ENCODE data around the gene RGS7. TPM values are rescaled to one million over a fixed set of nuclear protein-coding genes. Genes with fewer than 3 reads are reported as not detected.

Gene RGS7
- polyA plus RNA-seq, 4 donors = 0.15 to 0.74 TPM; not detected in 2

GRCh38 chr1:240878631-240879030, 478.4 kb downstream of the RGS7 start:
- no peak for DNase-seq
- WGBS, 3 donors = 80 to 91% (median 85%) methylated on average over 1 of the region's 1 CpG
- Histone ChIP-seq H3K36me3 (ENCODE audit: control insufficient read depth in 3 of 3, insufficient read depth in 2 of 3, low read depth in 1 of 3, low read length in 3 of 3) (no peaks in the 10 kb centered on the region), H3K27me3 (ENCODE audit: control insufficient read depth in 3 of 3, insufficient read depth in 3 of 3, low read length in 3 of 3) (no peaks in the 10 kb centered on the region), H3K4me1 (ENCODE audit: control insufficient read depth in 3 of 3, insufficient read depth in 2 of 3, low read depth in 1 of 3, low read length in 2 of 3) (no peaks in the 10 kb centered on the region), H3K27ac (ENCODE audit: low read depth in 1 of 3, low read length in 2 of 3) (no peak overlapping the region), H3K4me3 (ENCODE audit: low read depth in 1 of 3, low read length in 3 of 3) (no peak overlapping the region), H3K9me3 (ENCODE audit: control insufficient read depth in 2 of 2, insufficient read depth in 1 of 2, low read depth in 1 of 2, low read length in 1 of 2) (no peaks in the 10 kb centered on the region)
- no peak for FAIRE-seq

DNA sequence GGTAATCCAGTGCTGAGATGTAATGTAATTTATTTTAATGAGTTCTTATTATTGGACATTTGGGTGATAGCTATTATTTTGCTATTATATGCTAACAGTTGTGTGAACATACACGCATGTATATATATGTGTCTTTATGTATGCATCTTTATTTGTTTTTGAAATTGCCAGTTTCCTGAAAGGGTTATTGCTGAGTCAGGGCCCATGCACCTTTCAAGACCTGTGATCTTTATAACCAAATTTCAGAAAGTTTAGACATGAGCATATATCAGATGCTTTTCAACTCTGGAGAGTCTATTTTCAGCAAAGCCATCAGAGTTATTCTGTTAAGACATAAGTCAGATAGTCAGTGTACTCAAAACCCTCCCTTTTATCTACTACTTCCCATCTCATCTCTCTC, 479.4 kb downstream of the RGS7 start:
- H3K27me3 ChIP-seq (ENCODE audit: control insufficient read depth in 3 of 3, insufficient read depth in 3 of 3, low read length in 3 of 3) = no peaks in the 10 kb centered on the region
- DNase-seq (no peak), FAIRE-seq (no peak)
- no peak overlapping the region for H3K4me3 ChIP-seq (ENCODE audit: low read depth in 1 of 3, low read length in 3 of 3)
- H3K4me1 ChIP-seq (ENCODE audit: control insufficient read depth in 3 of 3, insufficient read depth in 2 of 3, low read depth in 1 of 3, low read length in 2 of 3) = no peaks in the 10 kb centered on the region
- H3K27ac ChIP-seq (ENCODE audit: low read depth in 1 of 3, low read length in 2 of 3) = no peak overlapping the region
- no peaks in the 10 kb centered on the region for H3K9me3 ChIP-seq (ENCODE audit: control insufficient read depth in 2 of 2, insufficient read depth in 1 of 2, low read depth in 1 of 2, low read length in 1 of 2)
- H3K36me3 ChIP-seq (ENCODE audit: control insufficient read depth in 3 of 3, insufficient read depth in 2 of 3, low read depth in 1 of 3, low read length in 3 of 3) = no peaks in the 10 kb centered on the region
- 95 to 100% (median 95%) methylated on average over 1 of the region's 1 CpG for WGBS, 3 donors

GRCh38 chr1:240876071-240876470, 480.9 kb downstream of the RGS7 start:
- no peaks in the 10 kb centered on the region for H3K9me3 ChIP-seq (ENCODE audit: control insufficient read depth in 2 of 2, insufficient read depth in 1 of 2, low read depth in 1 of 2, low read length in 1 of 2)
- no peaks in the 10 kb centered on the region for H3K4me1 ChIP-seq (ENCODE audit: control insufficient read depth in 3 of 3, insufficient read depth in 2 of 3, low read depth in 1 of 3, low read length in 2 of 3)
- no peak overlapping the region for H3K27ac ChIP-seq (ENCODE audit: low read depth in 1 of 3, low read length in 2 of 3)
- no peaks in the 10 kb centered on the region for H3K36me3 ChIP-seq (ENCODE audit: control insufficient read depth in 3 of 3, insufficient read depth in 2 of 3, low read depth in 1 of 3, low read length in 3 of 3)
- DNase-seq = no peak
- H3K4me3 ChIP-seq (ENCODE audit: low read depth in 1 of 3, low read length in 3 of 3) = no peak overlapping the region
- WGBS, 3 donors = 71 to 86% (median 80%) methylated on average over 4 of the region's 4 CpGs
- no peak for FAIRE-seq
- H3K27me3 ChIP-seq (ENCODE audit: control insufficient read depth in 3 of 3, insufficient read depth in 3 of 3, low read length in 3 of 3) = no peaks in the 10 kb centered on the region

- H3K27me3 ChIP-seq (ENCODE audit: control insufficient read depth in 3 of 3, insufficient read depth in 3 of 3, low read length in 3 of 3) = no peaks in the 10 kb centered on the region
- FAIRE-seq (no peak), DNase-seq (no peak)
- no peaks in the 10 kb centered on the region for H3K9me3 ChIP-seq (ENCODE audit: control insufficient read depth in 2 of 2, insufficient read depth in 1 of 2, low read depth in 1 of 2, low read length in 1 of 2)
- H3K36me3 ChIP-seq (ENCODE audit: control insufficient read depth in 3 of 3, insufficient read depth in 2 of 3, low read depth in 1 of 3, low read length in 3 of 3) = no peaks in the 10 kb centered on the region
- no peak overlapping the region for H3K4me3 ChIP-seq (ENCODE audit: low read depth in 1 of 3, low read length in 3 of 3)
- no peak overlapping the region for H3K27ac ChIP-seq (ENCODE audit: low read depth in 1 of 3, low read length in 2 of 3)
- no peaks in the 10 kb centered on the region for H3K4me1 ChIP-seq (ENCODE audit: control insufficient read depth in 3 of 3, insufficient read depth in 2 of 3, low read depth in 1 of 3, low read length in 2 of 3)
- 86 to 93% (median 91%) methylated on average over 3 of the region's 3 CpGs for WGBS, 3 donors
Measured at GRCh38 chr1:240869071-240869470, 487.9 kb downstream of the RGS7 start.

DNA sequence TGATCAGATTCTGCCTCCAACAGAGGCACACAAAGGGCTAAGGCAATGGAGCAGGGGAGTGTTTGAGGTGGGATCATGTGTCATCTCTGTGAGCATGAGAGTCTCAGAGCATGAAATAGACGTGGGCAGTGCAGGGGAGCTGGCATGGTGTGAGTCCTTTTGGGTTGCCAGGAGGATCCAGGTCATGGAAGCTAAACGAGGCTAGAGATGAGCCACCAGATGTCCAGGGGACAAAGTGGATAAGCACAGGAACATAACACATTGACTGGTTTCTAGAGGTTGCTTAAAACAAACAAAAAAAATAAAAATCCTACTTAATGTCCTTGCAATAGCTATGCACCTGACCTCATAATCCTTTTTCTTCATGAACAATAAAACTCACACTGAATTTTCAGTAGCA, 490.3 kb downstream of the RGS7 start:
- H3K4me3 ChIP-seq (ENCODE audit: low read depth in 1 of 3, low read length in 3 of 3) = no peak overlapping the region
- H3K27me3 ChIP-seq (ENCODE audit: control insufficient read depth in 3 of 3, insufficient read depth in 3 of 3, low read length in 3 of 3) = no peaks in the 10 kb centered on the region
- DNase-seq (no peak), FAIRE-seq (no peak)
- no peaks in the 10 kb centered on the region for H3K36me3 ChIP-seq (ENCODE audit: control insufficient read depth in 3 of 3, insufficient read depth in 2 of 3, low read depth in 1 of 3, low read length in 3 of 3)
- no peaks in the 10 kb centered on the region for H3K9me3 ChIP-seq (ENCODE audit: control insufficient read depth in 2 of 2, insufficient read depth in 1 of 2, low read depth in 1 of 2, low read length in 1 of 2)
- WGBS, 3 donors = 48 to 63% (median 58%) methylated on average over 2 of the region's 2 CpGs
- no peaks in the 10 kb centered on the region for H3K4me1 ChIP-seq (ENCODE audit: control insufficient read depth in 3 of 3, insufficient read depth in 2 of 3, low read depth in 1 of 3, low read length in 2 of 3)
- H3K27ac ChIP-seq (ENCODE audit: low read depth in 1 of 3, low read length in 2 of 3) = no peak overlapping the region

GRCh38 chr1:240860023-240860422, 497.0 kb downstream of the RGS7 start:
- no peaks in the 10 kb centered on the region for H3K27me3 ChIP-seq (ENCODE audit: control insufficient read depth in 3 of 3, insufficient read depth in 3 of 3, low read length in 3 of 3)
- no peak for FAIRE-seq

DNA sequence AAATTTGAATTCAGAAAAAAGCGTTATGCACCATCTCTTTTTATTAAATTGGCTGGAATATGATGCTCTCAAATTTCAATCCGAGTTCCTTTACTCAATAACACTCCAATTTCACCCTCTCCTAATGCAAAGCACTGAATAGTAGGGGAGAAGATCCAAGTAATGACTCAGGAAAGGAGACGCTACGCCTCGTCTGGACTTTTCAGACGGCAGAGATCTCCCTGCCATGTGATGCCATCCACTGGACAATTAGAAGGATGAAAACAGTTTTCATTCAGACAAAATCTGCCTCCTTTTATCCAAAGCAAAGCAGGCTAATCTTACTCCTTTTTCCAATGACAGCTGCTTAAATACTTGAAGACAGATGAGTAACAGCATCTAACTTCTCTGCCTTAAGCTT, 502.6 kb downstream of the RGS7 start:
- H3K27ac ChIP-seq (ENCODE audit: low read depth in 1 of 3, low read length in 2 of 3) = no peak overlapping the region
- DNase-seq = peak in 1 of 2 donors; percentile 20

More at GRCh38 chr1:240860023-240860422, 497.0 kb downstream of the RGS7 start:
- Histone ChIP-seq H3K27ac (ENCODE audit: low read depth in 1 of 3, low read length in 2 of 3) (no peak overlapping the region), H3K4me1 (ENCODE audit: control insufficient read depth in 3 of 3, insufficient read depth in 2 of 3, low read depth in 1 of 3, low read length in 2 of 3) (no peaks in the 10 kb centered on the region), H3K4me3 (ENCODE audit: low read depth in 1 of 3, low read length in 3 of 3) (no peak overlapping the region), H3K36me3 (ENCODE audit: control insufficient read depth in 3 of 3, insufficient read depth in 2 of 3, low read depth in 1 of 3, low read length in 3 of 3) (no peaks in the 10 kb centered on the region), H3K9me3 (ENCODE audit: control insufficient read depth in 2 of 2, insufficient read depth in 1 of 2, low read depth in 1 of 2, low read length in 1 of 2) (no peaks in the 10 kb centered on the region)
- DNase-seq = no peak
- 87 to 88% (median 88%) methylated on average over 3 of the region's 3 CpGs for WGBS, 3 donors

DNA sequence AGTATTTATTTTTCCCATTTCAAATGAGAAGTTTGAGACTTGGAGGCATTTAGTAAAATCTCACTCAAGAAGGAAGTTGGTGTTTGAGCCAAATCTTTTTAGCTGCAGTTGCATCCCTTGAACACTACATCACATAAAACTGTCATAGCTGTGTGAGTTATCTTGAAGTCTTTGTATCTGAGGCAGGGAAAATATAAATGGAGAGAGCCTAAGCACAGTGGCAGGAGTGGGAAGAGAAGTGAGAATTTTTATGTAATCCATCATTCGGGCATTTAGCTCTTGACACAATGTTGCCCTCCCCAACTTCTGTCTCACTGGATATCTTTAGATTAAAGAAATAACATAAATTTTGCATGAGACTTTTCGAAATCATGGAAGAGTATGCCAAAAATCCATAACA, 509.7 kb downstream of the RGS7 start:
- no peak for FAIRE-seq

More for the DNA sequence above, 502.6 kb downstream of the RGS7 start:
- H3K4me3 ChIP-seq (ENCODE audit: low read depth in 1 of 3, low read length in 3 of 3) = no peak overlapping the region
- WGBS, 3 donors = 39 to 55% (median 50%) methylated on average over 6 of the region's 6 CpGs
- no peaks in the 10 kb centered on the region for H3K4me1 ChIP-seq (ENCODE audit: control insufficient read depth in 3 of 3, insufficient read depth in 2 of 3, low read depth in 1 of 3, low read length in 2 of 3)
- H3K27me3 ChIP-seq (ENCODE audit: control insufficient read depth in 3 of 3, insufficient read depth in 3 of 3, low read length in 3 of 3) = no peaks in the 10 kb centered on the region
- H3K36me3 ChIP-seq (ENCODE audit: control insufficient read depth in 3 of 3, insufficient read depth in 2 of 3, low read depth in 1 of 3, low read length in 3 of 3) = no peaks in the 10 kb centered on the region
- no peak for FAIRE-seq
- H3K9me3 ChIP-seq (ENCODE audit: control insufficient read depth in 2 of 2, insufficient read depth in 1 of 2, low read depth in 1 of 2, low read length in 1 of 2) = no peaks in the 10 kb centered on the region

DNA sequence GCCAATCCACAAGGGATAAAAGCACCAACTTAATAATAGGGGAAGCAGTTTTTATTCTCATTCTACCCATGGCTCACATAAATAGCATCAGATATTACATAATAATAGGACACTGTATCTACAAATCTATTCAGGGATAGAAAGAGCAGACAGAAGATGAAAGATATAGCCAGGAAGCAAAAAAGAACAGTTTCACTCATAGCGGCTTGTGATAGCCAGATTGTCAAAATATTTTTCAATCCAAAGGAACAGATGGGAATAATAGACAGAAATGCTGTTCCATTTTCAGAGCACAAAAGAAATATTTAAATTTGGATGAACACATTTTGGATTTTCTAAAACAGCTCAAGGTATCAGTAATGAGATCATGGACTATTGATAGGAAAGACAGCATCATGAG, 512.5 kb downstream of the RGS7 start:
- no peak overlapping the region for H3K27ac ChIP-seq (ENCODE audit: low read depth in 1 of 3, low read length in 2 of 3)
- FAIRE-seq (no peak), DNase-seq (no peak)
- H3K9me3 ChIP-seq (ENCODE audit: control insufficient read depth in 2 of 2, insufficient read depth in 1 of 2, low read depth in 1 of 2, low read length in 1 of 2) = no peaks in the 10 kb centered on the region
- no peaks in the 10 kb centered on the region for H3K4me1 ChIP-seq (ENCODE audit: control insufficient read depth in 3 of 3, insufficient read depth in 2 of 3, low read depth in 1 of 3, low read length in 2 of 3)
- H3K27me3 ChIP-seq (ENCODE audit: control insufficient read depth in 3 of 3, insufficient read depth in 3 of 3, low read length in 3 of 3) = peaks cover 0 to 2% (median 0%) of the 10 kb centered on the region in 3 donors
- WGBS, 3 donors = 92 to 98% (median 93%) methylated on average over 1 of the region's 1 CpG
- H3K36me3 ChIP-seq (ENCODE audit: control insufficient read depth in 3 of 3, insufficient read depth in 2 of 3, low read depth in 1 of 3, low read length in 3 of 3) = no peaks in the 10 kb centered on the region
- no peak overlapping the region for H3K4me3 ChIP-seq (ENCODE audit: low read depth in 1 of 3, low read length in 3 of 3)

More for the DNA sequence above, 509.7 kb downstream of the RGS7 start:
- H3K27me3 ChIP-seq (ENCODE audit: control insufficient read depth in 3 of 3, insufficient read depth in 3 of 3, low read length in 3 of 3) = peaks cover 0 to 2% (median 0%) of the 10 kb centered on the region in 3 donors
- no peaks in the 10 kb centered on the region for H3K4me1 ChIP-seq (ENCODE audit: control insufficient read depth in 3 of 3, insufficient read depth in 2 of 3, low read depth in 1 of 3, low read length in 2 of 3)
- H3K27ac ChIP-seq (ENCODE audit: low read depth in 1 of 3, low read length in 2 of 3) = no peak overlapping the region
- no peaks in the 10 kb centered on the region for H3K9me3 ChIP-seq (ENCODE audit: control insufficient read depth in 2 of 2, insufficient read depth in 1 of 2, low read depth in 1 of 2, low read length in 1 of 2)
- H3K36me3 ChIP-seq (ENCODE audit: control insufficient read depth in 3 of 3, insufficient read depth in 2 of 3, low read depth in 1 of 3, low read length in 3 of 3) = no peaks in the 10 kb centered on the region
- WGBS, 3 donors = 82 to 93% (median 86%) methylated on average over 2 of the region's 2 CpGs
- H3K4me3 ChIP-seq (ENCODE audit: low read depth in 1 of 3, low read length in 3 of 3) = no peak overlapping the region
- no peak for DNase-seq

All from small intestine (tissue), 7 donors.